Measurements from ENCODE around the gene SCT.

Gene SCT

GRCh38 chr11:643849-644738 is 17.1 kb upstream of the SCT start:
- no peak for DNase-seq (ENCODE audit: low read depth in 2 of 2)

GRCh38 chr11:643366-643765 is 16.4 kb upstream of the SCT start:
- DNase-seq (ENCODE audit: low read depth in 2 of 2) = no peak

GRCh38 chr11:641806-642370 is 14.9 kb upstream of the SCT start:
- DNase-seq (ENCODE audit: low read depth in 2 of 2) = no peak

- DNase-seq (ENCODE audit: low read depth in 2 of 2) = no peak
Observed at GRCh38 chr11:640021-640706, 13.2 kb upstream of the SCT start.

GRCh38 chr11:639332-639955 is 12.5 kb upstream of the SCT start:
- DNase-seq (ENCODE audit: low read depth in 2 of 2) = no peak

- DNase-seq (ENCODE audit: low read depth in 2 of 2) = no peak
Observed at GRCh38 chr11:638631-639331, 11.8 kb upstream of the SCT start.

- DNase-seq (ENCODE audit: low read depth in 2 of 2) = no peak
Observed at GRCh38 chr11:637593-638521, 10.9 kb upstream of the SCT start.

GRCh38 chr11:637333-637592 is 10.3 kb upstream of the SCT start:
- no peak for DNase-seq (ENCODE audit: low read depth in 2 of 2)

- DNase-seq (ENCODE audit: low read depth in 2 of 2) = no peak
Observed at GRCh38 chr11:636511-637332, 9.7 kb upstream of the SCT start, which contains the start of gene DRD4. Gene DRD4 (plus strand): TSS chr11:637269. CDS start chr11:637305, 36 bp downstream.

GRCh38 chr11:635945-636510 is 9.0 kb upstream of the SCT start:
- DNase-seq (ENCODE audit: low read depth in 2 of 2) = no peak

- DNase-seq (ENCODE audit: low read depth in 2 of 2) = no peak
Observed at GRCh38 chr11:630871-631270, 3.9 kb upstream of the SCT start.

GRCh38 chr11:629237-629583 is 2.2 kb upstream of the SCT start:
- no peak for DNase-seq (ENCODE audit: low read depth in 2 of 2)

GRCh38 chr11:628056-628455 is 1.1 kb upstream of the SCT start:
- no peak for DNase-seq (ENCODE audit: low read depth in 2 of 2)

GRCh38 chr11:627308-627576 is 261 bp upstream of the SCT start:
- no peak for DNase-seq (ENCODE audit: low read depth in 2 of 2)

GRCh38 chr11:625636-626268 is 1.2 kb downstream of the SCT start:
- no peak for DNase-seq (ENCODE audit: low read depth in 2 of 2)

- DNase-seq (ENCODE audit: low read depth in 2 of 2) = no peak
Observed at GRCh38 chr11:624705-625635, 2.0 kb downstream of the SCT start, which contains the start of gene CDHR5. Gene CDHR5 (minus strand): TSS chr11:624955. CDS start chr11:624902, 53 bp downstream.

- no peak for DNase-seq (ENCODE audit: low read depth in 2 of 2)
Observed at GRCh38 chr11:623999-624704, 2.8 kb downstream of the SCT start.

Data from stimulated activated CD4-positive, alpha-beta T cell treated with anti-CD3 and anti-CD28 coated beads, Interleukin-15, amount 100 ng/mL, for 48 hours (primary cell).